Gastroesophageal sphincter (tissue), 4 donors: ENCODE results near the gene LRRC45. TPM values are rescaled to one million over a fixed set of nuclear protein-coding genes. Genes with fewer than 3 reads are reported as not detected.

Source experiments
- ATAC-seq: fragments of 150-250 bp; one replicate; pipeline ENCODE4 v1.9.1; 2016; ENCODE audit warnings: mild to moderate bottlenecking, moderate library complexity
- H3K27ac ChIP-seq, 4 donors: fragments of 200-600 bp; sonication (generic) in 3 of 4; 1 replicate in 3 of 4; 2 replicates in 1 of 4; pipeline ENCODE4 v1.5.1; 2016 to 2019
- H3K27me3 ChIP-seq: fragments of 200-600 bp; sonication (generic); one replicate; pipeline ENCODE4 v1.5.1; 2019
- H3K36me3 ChIP-seq, 2 donors: fragments of 200-600 bp; sonication (generic); one replicate each; pipeline ENCODE4 v1.5.1; 2019; ENCODE audit warnings: control low read depth in 1 of 2
- H3K4me1 ChIP-seq, 3 donors: fragments of 200-600 bp; sonication (generic); 1 replicate in 2 of 3; 2 replicates in 1 of 3; pipeline ENCODE4 v1.5.1; 2016 to 2019; ENCODE audit warnings: control low read depth in 2 of 3
- H3K4me3 ChIP-seq, 2 donors: fragments of 200-600 bp; sonication (generic); one replicate each; pipeline ENCODE4 v1.5.1; 2019; ENCODE audit warnings: mild to moderate bottlenecking in 1 of 2, moderate library complexity in 1 of 2
- H3K9me3 ChIP-seq, 3 donors: fragments of 200-600 bp; sonication (generic); one replicate each; pipeline ENCODE4 v1.5.1; 2017 to 2019; ENCODE audit warnings: control low read depth in 2 of 3
- CTCF ChIP-seq, 4 experiments: fragments of 200-600 bp in 2 of 4; fragments of 450-650 bp in 2 of 4; sonication (generic) in 1 of 4; IDR thresholded peaks; one replicate each; pipeline ENCODE4 v1.5.1; 2017 to 2019; ENCODE audit warnings: antibody characterized with exemption in 4 of 4, mild to moderate bottlenecking in 2 of 4, moderate library complexity in 2 of 4
- EP300 ChIP-seq: sonication (generic); formaldehyde crosslinking; IDR thresholded peaks from one replicate; pipeline ENCODE4 v1.6.1; 2017; ENCODE audit warnings: antibody characterized with exemption, mild to moderate bottlenecking
- POLR2A ChIP-seq, 2 donors: fragments of 450-650 bp; IDR thresholded peaks; one replicate each; pipeline ENCODE4 v1.6.1; 2017; ENCODE audit warnings: antibody characterized with exemption in 2 of 2, mild to moderate bottlenecking in 2 of 2, moderate library complexity in 1 of 2
- POLR2AphosphoS5 ChIP-seq: sonication (generic); formaldehyde crosslinking; IDR thresholded peaks from one replicate; pipeline ENCODE4 v1.6.1; 2017; ENCODE audit warnings: antibody characterized with exemption
- WGBS, 2 donors: methylation state at CpG; one replicate each; pipeline ENCODE4 v1.1.5; 2018; ENCODE audit warnings: low coverage in 1 of 2; 5-methylcytosine and 5-hydroxymethylcytosine counted together
- total RNA-seq, 4 donors: library from RNA; depleted of rRNA; stranded (reverse); fragments of >200 nt; gene quantifications; one replicate each; pipeline ENCODE4 v1.1.0, GENCODE V29; 2016

The LRRC45 gene
- total RNA-seq, 4 donors from 2014 or later = 4.4 to 16.3 (median 12.4) TPM

DNA sequence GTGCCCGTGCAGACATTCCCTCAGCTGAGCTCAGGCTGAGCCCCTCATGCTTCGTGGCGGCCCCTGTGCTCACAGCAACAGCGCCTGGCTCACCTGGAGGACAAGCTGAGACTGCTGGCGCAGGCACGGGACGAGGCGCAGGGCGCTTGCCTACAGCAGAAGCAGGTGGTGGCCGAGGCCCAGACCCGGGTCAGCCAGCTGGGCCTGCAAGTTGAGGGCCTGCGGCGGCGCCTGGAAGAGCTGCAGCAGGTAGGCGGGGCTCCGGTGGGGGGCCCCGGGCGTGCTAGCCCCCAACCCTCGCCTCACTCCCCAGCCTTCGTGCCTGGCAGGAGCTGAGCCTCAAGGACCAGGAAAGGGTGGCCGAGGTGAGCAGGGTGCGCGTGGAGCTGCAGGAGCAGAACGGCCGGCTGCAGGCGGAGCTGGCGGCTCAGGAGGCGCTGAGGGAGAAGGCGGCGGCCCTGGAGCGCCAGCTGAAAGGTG is 6.9 kb downstream of the LRRC45 start:
- no peak for TF ChIP-seq EP300
- TF ChIP-seq POLR2A (IDR thresholded peaks at IDR 0.05) = no peak
- no peak for TF ChIP-seq POLR2AphosphoS5
- TF ChIP-seq CTCF (IDR thresholded peaks at IDR 0.05) = no peak
- WGBS, 2 donors = 67% methylated on average over 1 of the region's 31 CpGs; no CpG with 5 or more reads in 1 of the 2 donors
- ATAC-seq = peak; percentile 1
- Histone ChIP-seq H3K27me3 (peaks cover 8% of the 10 kb centered on the region), H3K27ac (peak overlapping the region in 2 of 4 donors; percentile 58), H3K36me3 (peaks cover 0 to 40% of the 10 kb centered on the region in 2 donors), H3K9me3 (no peaks in the 10 kb centered on the region), H3K4me3 (peak overlapping the region in 1 of 2 donors; percentile 56), H3K4me1 (peaks cover 0 to 26% (median 16%) of the 10 kb centered on the region in 3 donors)

- TF ChIP-seq CTCF (IDR thresholded peaks at IDR 0.05) (peak in 3 of 4 experiments; percentile 95 to 97 (median 97)), POLR2A (IDR thresholded peaks at IDR 0.05) (no peak)
- peak overlapping the region; percentile 28 to 56 for H3K4me3 ChIP-seq
- peaks cover 0 to 46% of the 10 kb centered on the region in 2 donors for H3K36me3 ChIP-seq
- WGBS, 2 donors = 0% methylated on average over 4 of the region's 94 CpGs; no CpG with 5 or more reads in 1 of the 2 donors
- peaks cover 8% of the 10 kb centered on the region for H3K27me3 ChIP-seq
- H3K4me1 ChIP-seq = peaks cover 0 to 31% (median 16%) of the 10 kb centered on the region in 3 donors
- no peaks in the 10 kb centered on the region for H3K9me3 ChIP-seq
- ATAC-seq = peak; percentile 84
- peak overlapping the region in 3 of 4 donors; percentile 38 to 58 (median 58) for H3K27ac ChIP-seq
Observed at GRCh38 chr17:82030470-82031302, 7.6 kb downstream of the LRRC45 start.

DNA sequence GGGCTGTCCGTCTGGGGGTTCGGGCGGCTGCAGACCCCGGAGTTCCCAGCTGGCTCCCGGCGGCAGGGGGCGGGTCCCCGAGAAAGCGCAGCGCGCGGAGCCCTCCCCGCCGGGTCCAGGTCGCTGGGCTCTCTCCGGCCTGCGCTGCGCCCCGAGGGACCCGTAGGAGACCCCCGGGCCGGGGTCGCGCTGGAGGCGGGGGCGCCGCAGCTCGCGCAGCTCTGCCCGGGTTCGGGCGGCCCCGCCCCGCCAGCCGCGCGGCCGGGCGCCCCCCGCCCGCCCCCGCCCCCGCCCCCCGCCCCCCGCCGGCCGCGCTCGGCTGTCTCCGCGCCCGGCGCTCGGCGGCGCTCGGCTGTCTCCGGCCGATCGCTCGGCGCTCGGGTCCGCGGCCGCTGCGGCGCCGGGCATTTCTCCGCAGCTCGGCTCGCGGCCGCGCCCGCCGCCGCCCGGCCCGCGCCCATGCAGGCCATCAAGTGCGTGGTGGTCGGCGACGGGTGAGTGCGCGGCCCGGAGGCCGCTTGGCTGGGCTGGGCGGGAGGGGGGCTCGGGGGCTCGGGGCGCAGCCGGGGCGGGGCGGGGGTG is 8.3 kb downstream of the LRRC45 start, which contains the start of gene RAC3:
Gene RAC3, plus strand, starts transcription at position 376 of the 582 bp plus-strand sequence. Its CDS starts 84 bp downstream, at position 460.
- H3K27ac ChIP-seq = peak within 1 kb of the TSS in 3 of 4 donors; percentile 38 to 58 (median 58)
- peak within 1 kb of the TSS; percentile 28 to 56 for H3K4me3 ChIP-seq
- no CpG with 5 or more reads among the region's 96 CpGs for WGBS, 2 donors
- no peaks in the 10 kb centered on the region for H3K9me3 ChIP-seq
- H3K27me3 ChIP-seq = peaks cover 8% of the 10 kb centered on the region
- ATAC-seq = peak; percentile 5
- H3K4me1 ChIP-seq = peaks cover 0 to 38% (median 20%) of the 10 kb centered on the region in 3 donors
- peaks cover 0 to 48% of the 10 kb centered on the region in 2 donors for H3K36me3 ChIP-seq
- no peak for TF ChIP-seq CTCF (IDR thresholded peaks at IDR 0.05)
- TF ChIP-seq EP300 = no peak
- TF ChIP-seq POLR2AphosphoS5 = no peak
- no peak for TF ChIP-seq POLR2A (IDR thresholded peaks at IDR 0.05)

GRCh38 chr17:82031885-82032627 is 9.0 kb downstream of the LRRC45 start:
- Histone ChIP-seq H3K9me3 (no peaks in the 10 kb centered on the region), H3K4me1 (peaks cover 0 to 44% (median 25%) of the 10 kb centered on the region in 3 donors), H3K27me3 (peaks cover 8% of the 10 kb centered on the region), H3K27ac (no peak overlapping the region), H3K36me3 (peaks cover 0 to 42% of the 10 kb centered on the region in 2 donors), H3K4me3 (peak overlapping the region in 1 of 2 donors; percentile 56)
- no peak for ATAC-seq
- TF ChIP-seq EP300 (no peak), CTCF (IDR thresholded peaks at IDR 0.05) (no peak), POLR2A (IDR thresholded peaks at IDR 0.05) (no peak), POLR2AphosphoS5 (no peak)
- no CpG with 5 or more reads among the region's 59 CpGs for WGBS, 2 donors
